GM12878 (cell line): ENCODE measurements around the gene NUB1.

ENCODE experiments used
- ASH2L ChIP-seq: fragments of 300-600, 200-600 bp; sonication (generic); IDR thresholded peaks from 2 replicates; pipeline ENCODE4 v1.6.1; 2017; ENCODE audit warnings: low read depth, mild to moderate bottlenecking, borderline replicate concordance
- CTCF ChIP-seq, 3 experiments: IDR thresholded peaks in 2 of 3; conservative IDR thresholded peaks in 1 of 3; 2 replicates each; pipeline ENCODE4 v1.5.1; 2011; ENCODE audit warnings: low read depth in 3 of 3, low read length in 3 of 3, mild to moderate bottlenecking in 3 of 3, control low read depth in 2 of 3, moderate library complexity in 2 of 3, inconsistent platforms in 1 of 3, mixed read lengths in 1 of 3; ENCODE audit not compliant: control insufficient read depth in 2 of 3, insufficient read depth in 1 of 3; ENCODE audit errors: extremely low read depth in 1 of 3
- POLR2AphosphoS5 ChIP-seq: IDR thresholded peaks from 2 replicates; pipeline ENCODE4 v1.6.1; 2011; ENCODE audit warnings: mild to moderate bottlenecking, low read length, inconsistent platforms

- TF ChIP-seq CTCF (IDR thresholded peaks at IDR 0.05 in 2 of 3, conservative IDR thresholded peaks at IDR 0.05 in 1 of 3; ENCODE audit: control insufficient read depth in 2 of 3, extremely low read depth in 1 of 3, insufficient read depth in 1 of 3, low read depth in 3 of 3, low read length in 3 of 3) (no peak), POLR2AphosphoS5 (no peak), ASH2L (no peak)
Observed at GRCh38 chr7:151312831-151313809, 28.5 kb upstream of the NUB1 start.
